Measurements from ENCODE around the gene FBXW2. TPM values are rescaled to one million over a fixed set of nuclear protein-coding genes. Genes with fewer than 3 reads are reported as not detected.

Gene FBXW2
- total RNA-seq (2013; cell fraction: nucleolus; rRNA removed) = 49.0 and 55.4 TPM in 2 replicates
- total RNA-seq (2014; rRNA removed) (20.8 and 24.0 TPM in 2 replicates), total RNA-seq (2014; rRNA removed; fragmentation: Illumina TruSeq; extraction: Trizol) (23.8 and 28.0 TPM in 2 replicates), total RNA-seq (2021) (55.0 and 56.9 TPM in 2 replicates), polyA plus RNA-seq (2011; rRNA removed) (52.4 and 62.0 TPM in 2 replicates), polyA plus RNA-seq (2014; fragmentation: Illumina TruSeq; extraction: Trizol) (38.7 and 45.2 TPM in 2 replicates), polyA plus RNA-seq (2014; fragmentation: Nextera tagmentation; extraction: Ambion mirVana) (1 to 10 TPM; 2.9 to 3.0 TPM), polyA plus RNA-seq (2014; rRNA removed) (41.4 and 43.7 TPM in 2 replicates), polyA plus RNA-seq (2016; fragmentation: Nextera tagmentation; extraction: Ambion mirVana) (10 to 100 TPM; 39.4 to 42.1 TPM), polyA minus RNA-seq (2011; rRNA and poly(A)+ RNA removed) (43.9 and 62.9 TPM in 2 replicates), Bru-seq, nascent RNA (percentile 89 among the genes with signal in this experiment), BruChase-seq, experiment 1, labeled RNA remaining after a 6-hour chase (percentile 95 among the genes with signal in this experiment), BruChase-seq, experiment 2, labeled RNA remaining after a 2-hour chase (percentile 96 among the genes with signal in this experiment)
- 8.7 TPM for polyA plus RNA-seq (2011; ENCODE audit: low read depth)
- polyA plus RNA-seq (2011; cell fraction: cytosol; rRNA removed) = 34.4 and 35.7 TPM in 2 replicates
- 22.6 and 28.6 TPM in 2 replicates for polyA plus RNA-seq (2011; cell fraction: nucleus; rRNA removed)
- 17.5 and 17.6 TPM in 2 replicates for polyA plus RNA-seq (2012)
- 13.4 and 18.0 TPM in 2 replicates for polyA minus RNA-seq (2011; cell fraction: cytosol; rRNA and poly(A)+ RNA removed)
- 18.5 and 34.7 TPM in 2 replicates for polyA minus RNA-seq (2011; cell fraction: nucleus; rRNA and poly(A)+ RNA removed)
- long read RNA-seq, experiment 1, full-length matches to known transcripts = 12 of 35 reads
- long read RNA-seq, experiment 1, partial matches to known transcripts = 9 of 35 reads
- long read RNA-seq, experiment 1, other reads (novel, unspliced or antisense) = 14 of 35 reads
- long read RNA-seq, experiment 2, full-length matches to known transcripts = 105 of 283 reads
- long read RNA-seq, experiment 2, partial matches to known transcripts = 41 of 283 reads
- long read RNA-seq, experiment 2, other reads (novel, unspliced or antisense) = 137 of 283 reads

GRCh38 chr9:120792898-120793765 lies at the start of gene FBXW2:
Gene FBXW2 (minus strand): TSS chr9:120793416. CDS start chr9:120788258, 5,158 bp downstream.
- H3K36me3 ChIP-seq (ENCODE audit: control insufficient read depth in 2 of 2, insufficient read depth in 2 of 2, low read length in 1 of 2) = 0 out of 4 replicates have a peak, but pooled peaks cover 0 to 3% of the 10 kb centered on the region in 2 experiments
- FAIRE-seq (peak; percentile 77), ATAC-seq (peak; percentile 95), DNase-seq (ENCODE audit: low read depth, low spot score) (peak; percentile 59)
- in situ Hi-C loops (cut with MboI) (no loop called here), intact Hi-C loops (cut with micrococcal nuclease; ENCODE audit: unreplicated experiment) (loop anchor here (5.0 kb wide), 2 partner anchors 84 to 139 kb away; partner anchors contain the start of gene PHF19)
- peak within 1 kb of the TSS; percentile 80 for H2AFZ ChIP-seq (ENCODE audit: control insufficient read depth, low read depth, low read length)
- no peaks in the 10 kb centered on the region for H3K27me3 ChIP-seq (replicated peaks in 1 of 2; ENCODE audit: control insufficient read depth in 2 of 2, insufficient read depth in 2 of 2, low read length in 1 of 2)
- H3K4me1 ChIP-seq (ENCODE audit: control insufficient read depth, insufficient read depth, low read length) = peaks cover 9% of the 10 kb centered on the region
- peak within 1 kb of the TSS; percentile 86 for H3K27ac ChIP-seq (ENCODE audit: control insufficient read depth, insufficient read depth)
- under 1% methylated on average over 72 of the region's 72 CpGs for WGBS (ENCODE audit: insufficient coverage, insufficient replicate concordance, low lambda C conversion rate, missing lambda C conversion rate)
- SMC1A ChIA-PET (ENCODE audit: uncharacterized antibody, unreplicated experiment) = interaction anchor here (0.7 to 2.6 kb wide), 15 partner anchors 8 to 327 kb away, joined by 3 to 8 read pairs (median 4); partner anchors contain the start of gene TRAF1
- H3K9ac ChIP-seq (ENCODE audit: control insufficient read depth, insufficient read depth, low read length) = peak within 1 kb of the TSS; percentile 92
- peak within 1 kb of the TSS; percentile 90 for H3K4me3 ChIP-seq
- no peaks in the 10 kb centered on the region for H3K9me3 ChIP-seq (replicated peaks; ENCODE audit: control insufficient read depth, insufficient read depth, low read length)
- BruUV-seq (replicated peaks) = no TSS peak
- peak within 1 kb of the TSS; percentile 88 for H3K4me2 ChIP-seq (ENCODE audit: control insufficient read depth, insufficient read depth)
- H4K20me1 ChIP-seq (ENCODE audit: control insufficient read depth, insufficient read depth) = no peaks in the 10 kb centered on the region
- RAD21 ChIA-PET (ENCODE audit: unreplicated experiment) = interaction anchor here (1.0 to 1.8 kb wide), 7 partner anchors 37 to 146 kb away, joined by 3 to 5 read pairs (median 4); no protein-coding TSS in a partner anchor
- CTCF ChIA-PET = interaction anchor here (1.0 to 2.8 kb wide), 3 partner anchors 14 to 79 kb away, joined by 3 to 10 read pairs (median 4); no protein-coding TSS in a partner anchor
- POLR2A ChIA-PET = interaction anchor here (0.7 to 3.3 kb wide), 10 partner anchors 8 to 409 kb away, joined by 3 to 11 read pairs (median 3); partner anchors contain the start of gene RAB14
- peaks cover 62% of the 10 kb centered on the region for H3K79me2 ChIP-seq (ENCODE audit: control insufficient read depth, insufficient read depth, low read length)
- TF ChIP-seq SUPT20H (IDR thresholded peaks at IDR 0.05; ENCODE audit: borderline replicate concordance, control insufficient read depth, low read depth, low read length) (no peak), ESRRA (IDR thresholded peaks at IDR 0.05; ENCODE audit: low read length) (no peak), EZH2 (IDR thresholded peaks at IDR 0.05; ENCODE audit: borderline replicate concordance, control insufficient read depth, low read depth, low read length) (no peak), ZNF24 (IDR thresholded peaks at IDR 0.05) (no peak), PAX8 (IDR thresholded peaks at IDR 0.05) (no peak), CHD4 (IDR thresholded peaks at IDR 0.05) (no peak), SMAD5 (IDR thresholded peaks at IDR 0.05; ENCODE audit: low read depth) (peak; percentile 89), SMARCA5 (IDR thresholded peaks at IDR 0.05) (no peak), BCL11A (IDR thresholded peaks at IDR 0.05; ENCODE audit: low read depth, low read length) (no peak), SRF (IDR thresholded peaks at IDR 0.05; ENCODE audit: low read depth in 2 of 2, low read length in 2 of 2) (peak; percentile 65 to 85), MTA3 (IDR thresholded peaks at IDR 0.05; ENCODE audit: borderline replicate concordance, low read length) (no peak)
- TF ChIP-seq, protein P1, sequence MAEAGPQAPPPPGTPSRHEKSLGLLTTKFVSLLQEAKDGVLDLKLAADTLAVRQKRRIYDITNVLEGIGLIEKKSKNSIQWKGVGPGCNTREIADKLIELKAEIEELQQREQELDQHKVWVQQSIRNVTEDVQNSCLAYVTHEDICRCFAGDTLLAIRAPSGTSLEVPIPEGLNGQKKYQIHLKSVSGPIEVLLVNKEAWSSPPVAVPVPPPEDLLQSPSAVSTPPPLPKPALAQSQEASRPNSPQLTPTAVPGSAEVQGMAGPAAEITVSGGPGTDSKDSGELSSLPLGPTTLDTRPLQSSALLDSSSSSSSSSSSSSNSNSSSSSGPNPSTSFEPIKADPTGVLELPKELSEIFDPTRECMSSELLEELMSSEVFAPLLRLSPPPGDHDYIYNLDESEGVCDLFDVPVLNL (IDR thresholded peaks at IDR 0.05; ENCODE audit: low read depth, low read length) = no peak
- TF ChIP-seq, protein P2, sequence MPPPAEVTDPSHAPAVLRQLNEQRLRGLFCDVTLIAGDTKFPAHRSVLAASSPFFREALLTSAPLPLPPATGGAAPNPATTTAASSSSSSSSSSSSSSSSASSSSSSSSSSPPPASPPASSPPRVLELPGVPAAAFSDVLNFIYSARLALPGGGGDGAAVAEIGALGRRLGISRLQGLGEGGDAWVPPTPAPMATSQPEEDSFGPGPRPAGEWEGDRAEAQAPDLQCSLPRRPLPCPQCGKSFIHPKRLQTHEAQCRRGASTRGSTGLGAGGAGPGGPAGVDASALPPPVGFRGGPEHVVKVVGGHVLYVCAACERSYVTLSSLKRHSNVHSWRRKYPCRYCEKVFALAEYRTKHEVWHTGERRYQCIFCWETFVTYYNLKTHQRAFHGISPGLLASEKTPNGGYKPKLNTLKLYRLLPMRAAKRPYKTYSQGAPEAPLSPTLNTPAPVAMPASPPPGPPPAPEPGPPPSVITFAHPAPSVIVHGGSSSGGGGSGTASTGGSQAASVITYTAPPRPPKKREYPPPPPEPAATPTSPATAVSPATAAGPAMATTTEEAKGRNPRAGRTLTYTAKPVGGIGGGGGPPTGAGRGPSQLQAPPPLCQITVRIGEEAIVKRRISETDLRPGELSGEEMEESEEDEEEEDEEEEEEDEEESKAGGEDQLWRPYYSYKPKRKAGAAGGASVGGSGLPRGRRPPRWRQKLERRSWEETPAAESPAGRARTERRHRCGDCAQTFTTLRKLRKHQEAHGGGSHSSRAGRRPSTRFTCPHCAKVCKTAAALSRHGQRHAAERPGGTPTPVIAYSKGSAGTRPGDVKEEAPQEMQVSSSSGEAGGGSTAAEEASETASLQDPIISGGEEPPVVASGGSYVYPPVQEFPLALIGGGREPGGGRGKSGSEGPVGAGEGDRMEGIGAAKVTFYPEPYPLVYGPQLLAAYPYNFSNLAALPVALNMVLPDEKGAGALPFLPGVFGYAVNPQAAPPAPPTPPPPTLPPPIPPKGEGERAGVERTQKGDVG (CRISPR knock-in tag; IDR thresholded peaks at IDR 0.05) = no peak

All from GM12878 (cell line).